Measurements from ENCODE around the gene NDUFV1. TPM values are rescaled to one million over a fixed set of nuclear protein-coding genes. Genes with fewer than 3 reads are reported as not detected.

NDUFV1 gene
- total RNA-seq, 1 experiment from 2014 or later: 321 TPM

- H3K9me3 ChIP-seq (ENCODE audit: insufficient read depth, low read depth): no peaks in the 10 kb centered on the region
- no peaks in the 10 kb centered on the region for H3K79me2 ChIP-seq (ENCODE audit: low read depth)
- H3K27ac ChIP-seq: no peak overlapping the region
- no peaks in the 10 kb centered on the region for H3K36me3 ChIP-seq (ENCODE audit: low read depth)
- CTCF ChIA-PET: interaction anchor here (0.5 to 1.7 kb wide), 8 partner anchors 47 to 735 kb away, joined by 3 to 6 read pairs (median 3); partner anchors contain the start of gene TBC1D10C
- POLR2A ChIA-PET (ENCODE audit: unreplicated experiment): interaction anchor here (0.6 to 0.7 kb wide), 2 partner anchors 23 to 177 kb away, joined by 3 to 6 read pairs; no protein-coding TSS in a partner anchor
- H3K27me3 ChIP-seq (ENCODE audit: insufficient read depth, low read depth): no peaks in the 10 kb centered on the region
- intact Hi-C loops (cut with micrococcal nuclease; ENCODE audit: unreplicated experiment): no loop called here
- H3K4me2 ChIP-seq: peak overlapping the region; percentile 92
- TSS peak; percentile 29 for BruUV-seq (replicated peaks)
- peak overlapping the region; percentile 73 for H3K4me3 ChIP-seq
- DNase-seq: no peak
- peaks cover 3% of the 10 kb centered on the region; the same call in 1 of the 2 replicates for H3F3A ChIP-seq (ENCODE audit: insufficient read depth, low read depth)
- TF ChIP-seq EZH2 (IDR thresholded peaks at IDR 0.05; ENCODE audit: low read depth): no peak
- no peak for TF ChIP-seq CTCF (conservative IDR thresholded peaks at IDR 0.05)
- peak overlapping the region; percentile 83 for H2AFZ ChIP-seq
- no peaks in the 10 kb centered on the region for H3K9me2 ChIP-seq (ENCODE audit: insufficient read depth)
- no peaks in the 10 kb centered on the region for H4K20me1 ChIP-seq (ENCODE audit: insufficient read depth)
- H3K4me1 ChIP-seq (replicated peaks; ENCODE audit: insufficient read depth): peaks cover 8% of the 10 kb centered on the region
Observed at GRCh38 chr11:67628710-67629385, 22.1 kb downstream of the NDUFV1 start.

GRCh38 chr11:67629386-67630227 lies 22.9 kb downstream of the NDUFV1 start, which contains the start of gene NUDT8:
Gene NUDT8 (minus strand): TSS chr11:67629937. CDS start chr11:67629911, 26 bp downstream.
- H3K4me3 ChIP-seq: peak within 1 kb of the TSS; percentile 87
- H3K27me3 ChIP-seq (ENCODE audit: insufficient read depth, low read depth): no peaks in the 10 kb centered on the region
- BruUV-seq (replicated peaks): no TSS peak
- intact Hi-C loops (cut with micrococcal nuclease; ENCODE audit: unreplicated experiment): loop anchor here (2.0 kb wide), 1 partner anchor 47 kb away; the partner anchor contains the start of gene GSTP1
- H3K9me3 ChIP-seq (ENCODE audit: insufficient read depth, low read depth): no peaks in the 10 kb centered on the region
- H3K79me2 ChIP-seq (ENCODE audit: low read depth): no peaks in the 10 kb centered on the region
- DNase-seq: peak; percentile 70 to 80
- ChIA-PET CTCF (interaction anchor here (0.5 to 1.7 kb wide), 12 partner anchors 16 to 1298 kb away, joined by 3 to 8 read pairs (median 3); partner anchors contain the start of gene TBC1D10C), POLR2A (ENCODE audit: unreplicated experiment) (interaction anchor here (0.6 to 1.0 kb wide), 5 partner anchors 15 to 391 kb away, joined by 3 to 9 read pairs (median 6); no protein-coding TSS in a partner anchor)
- H4K20me1 ChIP-seq (ENCODE audit: insufficient read depth): no peaks in the 10 kb centered on the region
- H3K4me2 ChIP-seq: peak within 1 kb of the TSS; percentile 92
- peak within 1 kb of the TSS; percentile 96 for H2AFZ ChIP-seq
- no peaks in the 10 kb centered on the region for H3K36me3 ChIP-seq (ENCODE audit: low read depth)
- peaks cover 3% of the 10 kb centered on the region; the same call in 1 of the 2 replicates for H3F3A ChIP-seq (ENCODE audit: insufficient read depth, low read depth)
- no peaks in the 10 kb centered on the region for H3K9me2 ChIP-seq (ENCODE audit: insufficient read depth)
- H3K27ac ChIP-seq: peak within 1 kb of the TSS; percentile 50
- peaks cover 8% of the 10 kb centered on the region for H3K4me1 ChIP-seq (replicated peaks; ENCODE audit: insufficient read depth)
- TF ChIP-seq CTCF (conservative IDR thresholded peaks at IDR 0.05) (peak; percentile 96), EZH2 (IDR thresholded peaks at IDR 0.05; ENCODE audit: low read depth) (no peak)

All from PC-9 (cell line).